Measurements from ENCODE around the gene CREB3L2. TPM values are rescaled to one million over a fixed set of nuclear protein-coding genes. Genes with fewer than 3 reads are reported as not detected.
"Not testable (repeated sequence)": the region's sequence is repeated elsewhere in the genome, so short reads cannot be mapped to it uniquely, and the experiment has no call there.

CREB3L2 gene
- total RNA-seq, 1 experiment from 2014 or later, result 41.2 TPM

DNA sequence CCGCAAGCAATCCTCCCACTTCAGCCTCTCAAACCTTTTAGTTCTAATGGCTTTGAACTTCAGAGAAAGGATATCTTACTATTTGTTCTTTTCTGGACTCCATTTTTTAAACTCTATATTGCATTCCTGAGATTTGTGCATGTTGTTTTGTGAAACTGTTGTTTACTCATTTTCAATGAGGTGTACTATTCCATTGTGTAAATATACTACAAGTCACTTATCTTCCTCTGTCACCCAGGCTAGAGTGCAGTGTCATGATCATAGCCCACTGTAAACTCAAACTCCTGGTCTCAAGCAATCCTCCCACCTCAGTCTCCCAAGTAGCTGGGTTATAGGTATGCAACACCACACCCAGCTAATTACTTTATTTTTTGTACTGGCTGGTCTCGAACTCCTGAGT is 43.0 kb upstream of the CREB3L2 start:
- no peaks in the 10 kb centered on the region for H3K79me2 ChIP-seq (ENCODE audit: low read depth)
- H3K9me2 ChIP-seq (ENCODE audit: insufficient read depth), result no peaks in the 10 kb centered on the region
- H2AFZ ChIP-seq, result no peak overlapping the region
- intact Hi-C loops (cut with micrococcal nuclease; ENCODE audit: unreplicated experiment), result no loop called here
- DNase-seq, result no peak
- no peaks in the 10 kb centered on the region for H3K9me3 ChIP-seq (ENCODE audit: insufficient read depth, low read depth)
- H3K4me3 ChIP-seq, result no peak overlapping the region
- no peak overlapping the region for H3K4me2 ChIP-seq
- no peaks in the 10 kb centered on the region for H4K20me1 ChIP-seq (ENCODE audit: insufficient read depth)
- no TSS peak for BruUV-seq (replicated peaks)
- H3K27me3 ChIP-seq (ENCODE audit: insufficient read depth, low read depth), result no peaks in the 10 kb centered on the region
- H3F3A ChIP-seq (ENCODE audit: insufficient read depth, low read depth), result no peaks in the 10 kb centered on the region
- no peaks in the 10 kb centered on the region for H3K36me3 ChIP-seq (ENCODE audit: low read depth)
- H3K4me1 ChIP-seq (replicated peaks; ENCODE audit: insufficient read depth), result peaks cover 7% of the 10 kb centered on the region
- no peak overlapping the region for H3K27ac ChIP-seq
- no peak for TF ChIP-seq EZH2 (IDR thresholded peaks at IDR 0.05; ENCODE audit: low read depth)
- TF ChIP-seq, protein P1, sequence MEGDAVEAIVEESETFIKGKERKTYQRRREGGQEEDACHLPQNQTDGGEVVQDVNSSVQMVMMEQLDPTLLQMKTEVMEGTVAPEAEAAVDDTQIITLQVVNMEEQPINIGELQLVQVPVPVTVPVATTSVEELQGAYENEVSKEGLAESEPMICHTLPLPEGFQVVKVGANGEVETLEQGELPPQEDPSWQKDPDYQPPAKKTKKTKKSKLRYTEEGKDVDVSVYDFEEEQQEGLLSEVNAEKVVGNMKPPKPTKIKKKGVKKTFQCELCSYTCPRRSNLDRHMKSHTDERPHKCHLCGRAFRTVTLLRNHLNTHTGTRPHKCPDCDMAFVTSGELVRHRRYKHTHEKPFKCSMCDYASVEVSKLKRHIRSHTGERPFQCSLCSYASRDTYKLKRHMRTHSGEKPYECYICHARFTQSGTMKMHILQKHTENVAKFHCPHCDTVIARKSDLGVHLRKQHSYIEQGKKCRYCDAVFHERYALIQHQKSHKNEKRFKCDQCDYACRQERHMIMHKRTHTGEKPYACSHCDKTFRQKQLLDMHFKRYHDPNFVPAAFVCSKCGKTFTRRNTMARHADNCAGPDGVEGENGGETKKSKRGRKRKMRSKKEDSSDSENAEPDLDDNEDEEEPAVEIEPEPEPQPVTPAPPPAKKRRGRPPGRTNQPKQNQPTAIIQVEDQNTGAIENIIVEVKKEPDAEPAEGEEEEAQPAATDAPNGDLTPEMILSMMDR (conservative IDR thresholded peaks at IDR 0.05), result no peak
- POLR2A ChIA-PET (ENCODE audit: unreplicated experiment), result no interaction called here
- CTCF ChIA-PET, result no interaction called here

DNA sequence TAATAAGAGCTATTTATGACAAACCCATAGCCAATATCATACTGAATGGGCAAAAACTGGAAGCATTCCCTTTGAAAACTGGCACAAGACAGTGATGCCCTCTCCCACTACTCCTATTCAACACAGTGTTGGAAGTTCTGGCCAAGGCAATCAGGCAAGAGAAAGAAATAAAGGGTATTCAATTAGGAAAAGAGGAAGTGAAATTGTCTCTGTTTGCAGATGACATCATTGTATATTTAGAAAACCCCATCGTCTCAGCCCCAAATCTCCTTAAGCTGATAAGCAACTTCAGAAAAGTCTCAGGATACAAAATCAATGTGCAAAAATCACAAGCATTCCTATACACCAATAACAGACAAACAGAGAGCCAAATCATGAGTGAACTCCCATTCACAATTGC is 38.2 kb upstream of the CREB3L2 start:
- H3K9me2 ChIP-seq (ENCODE audit: insufficient read depth); H2AFZ ChIP-seq; H3K4me2 ChIP-seq; H3K36me3 ChIP-seq (ENCODE audit: low read depth); DNase-seq; H3K27me3 ChIP-seq (ENCODE audit: insufficient read depth, low read depth); H3K27ac ChIP-seq; H3K79me2 ChIP-seq (ENCODE audit: low read depth); H4K20me1 ChIP-seq (ENCODE audit: insufficient read depth); H3F3A ChIP-seq (ENCODE audit: insufficient read depth, low read depth); POLR2A ChIA-PET (ENCODE audit: unreplicated experiment); intact Hi-C loops (cut with micrococcal nuclease; ENCODE audit: unreplicated experiment); H3K4me1 ChIP-seq (replicated peaks; ENCODE audit: insufficient read depth); H3K4me3 ChIP-seq; BruUV-seq (replicated peaks); CTCF ChIA-PET: not testable (repeated sequence)
- H3K9me3 ChIP-seq (ENCODE audit: insufficient read depth, low read depth), result peaks cover 10% of the 10 kb centered on the region; the same call in 1 of the 2 replicates

DNA sequence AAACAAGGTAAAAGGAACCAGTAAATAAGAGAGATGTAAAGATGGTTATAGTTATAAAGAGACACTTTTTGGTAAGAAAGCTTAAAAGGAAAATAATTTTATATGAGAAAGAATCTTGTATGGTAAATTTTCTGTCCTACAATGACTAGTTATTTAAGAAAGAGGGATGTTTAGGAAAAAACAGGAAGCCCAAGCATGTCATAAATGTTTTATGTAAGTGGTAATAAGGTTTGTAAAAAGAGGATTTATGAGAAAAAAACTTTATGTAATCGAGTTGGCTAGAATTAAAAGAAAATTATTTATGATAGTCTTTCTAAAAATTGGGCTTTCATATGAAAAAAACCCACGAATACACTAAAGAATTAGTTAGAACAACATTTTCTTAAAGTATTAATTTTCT is 34.2 kb upstream of the CREB3L2 start:
- ChIA-PET CTCF (no interaction called here), POLR2A (ENCODE audit: unreplicated experiment) (no interaction called here)
- no peak for DNase-seq
- Histone ChIP-seq H3K9me2 (ENCODE audit: insufficient read depth) (no peaks in the 10 kb centered on the region), H4K20me1 (ENCODE audit: insufficient read depth) (no peaks in the 10 kb centered on the region), H3K36me3 (ENCODE audit: low read depth) (no peaks in the 10 kb centered on the region), H3F3A (ENCODE audit: insufficient read depth, low read depth) (no peaks in the 10 kb centered on the region), H3K4me3 (no peak overlapping the region), H3K4me2 (no peak overlapping the region), H3K9me3 (ENCODE audit: insufficient read depth, low read depth) (peaks cover 19% of the 10 kb centered on the region; the same call in 1 of the 2 replicates), H3K27ac (no peak overlapping the region), H3K79me2 (ENCODE audit: low read depth) (no peaks in the 10 kb centered on the region), H2AFZ (no peak overlapping the region), H3K27me3 (ENCODE audit: insufficient read depth, low read depth) (no peaks in the 10 kb centered on the region), H3K4me1 (replicated peaks; ENCODE audit: insufficient read depth) (no peaks in the 10 kb centered on the region)
- intact Hi-C loops (cut with micrococcal nuclease; ENCODE audit: unreplicated experiment), result no loop called here
- BruUV-seq (replicated peaks), result no TSS peak
- TF ChIP-seq, protein P1 (conservative IDR thresholded peaks at IDR 0.05), result no peak
- TF ChIP-seq EZH2 (IDR thresholded peaks at IDR 0.05; ENCODE audit: low read depth), result no peak

DNA sequence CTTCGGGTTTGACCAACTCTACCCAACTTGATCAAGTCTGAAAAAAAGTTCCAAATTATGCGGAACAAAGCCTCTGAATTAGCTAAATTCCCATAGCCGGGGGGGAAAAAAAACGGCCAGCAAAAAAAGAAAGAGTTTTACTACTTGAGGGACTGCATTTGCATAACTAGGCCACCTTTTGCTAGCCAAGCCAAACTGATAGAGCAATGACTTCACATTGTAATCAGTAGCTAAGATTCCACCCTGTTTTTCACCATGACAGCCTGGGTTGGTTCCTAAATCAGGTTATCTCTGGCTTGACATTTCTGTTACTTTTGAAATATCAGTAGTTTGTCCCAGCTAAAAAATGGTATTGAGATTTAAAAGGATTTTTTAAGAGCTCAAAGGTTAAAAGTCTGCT is 31.4 kb upstream of the CREB3L2 start:
- intact Hi-C loops (cut with micrococcal nuclease; ENCODE audit: unreplicated experiment), result no loop called here
- Histone ChIP-seq H4K20me1 (ENCODE audit: insufficient read depth) (no peaks in the 10 kb centered on the region), H3K36me3 (ENCODE audit: low read depth) (no peaks in the 10 kb centered on the region), H3K4me2 (no peak overlapping the region), H3K79me2 (ENCODE audit: low read depth) (no peaks in the 10 kb centered on the region), H3F3A (ENCODE audit: insufficient read depth, low read depth) (0 out of 2 replicates have a peak, but pooled peaks cover 6% of the 10 kb centered on the region), H2AFZ (no peak overlapping the region), H3K4me1 (replicated peaks; ENCODE audit: insufficient read depth) (peaks cover 18% of the 10 kb centered on the region), H3K27ac (no peak overlapping the region), H3K27me3 (ENCODE audit: insufficient read depth, low read depth) (no peaks in the 10 kb centered on the region), H3K9me3 (ENCODE audit: insufficient read depth, low read depth) (peaks cover 23% of the 10 kb centered on the region; the same call in 1 of the 2 replicates), H3K4me3 (no peak overlapping the region), H3K9me2 (ENCODE audit: insufficient read depth) (no peaks in the 10 kb centered on the region)
- CTCF ChIA-PET, result no interaction called here
- TF ChIP-seq EZH2 (IDR thresholded peaks at IDR 0.05; ENCODE audit: low read depth), result no peak
- POLR2A ChIA-PET (ENCODE audit: unreplicated experiment), result no interaction called here
- DNase-seq, result no peak
- BruUV-seq (replicated peaks), result no TSS peak

Data from PC-9 (cell line).